HepG2 (cell line): ENCODE data around the gene PMVK. TPM values are rescaled to one million over a fixed set of nuclear protein-coding genes. Genes with fewer than 3 reads are reported as not detected.

Source experiments
- DMAP1 ChIP-seq: IDR thresholded peaks from 2 replicates; pipeline ENCODE4 v1.6.1; 2016
- EED ChIP-seq: sonication (generic); formaldehyde crosslinking; IDR thresholded peaks from 2 replicates; pipeline ENCODE4 v1.5.0; 2020; ENCODE audit warnings: mild to moderate bottlenecking, missing genetic modification reagents
- ELK4 ChIP-seq: sonication (generic); formaldehyde crosslinking; IDR thresholded peaks from 2 replicates; pipeline ENCODE4 v1.9.0; 2021; ENCODE audit warnings: missing genetic modification reagents, borderline replicate concordance
- ERF ChIP-seq: IDR thresholded peaks from 2 replicates; pipeline ENCODE4 v1.6.1; 2018; ENCODE audit warnings: missing biosample characterization, missing genetic modification reagents
- HNF4A ChIP-seq: sonication (generic); formaldehyde crosslinking; IDR thresholded peaks from 2 replicates; pipeline ENCODE4 v1.4.0; 2020; ENCODE audit warnings: missing genetic modification reagents
- IRF9 ChIP-seq: sonication (generic); formaldehyde crosslinking; IDR thresholded peaks from 2 replicates; pipeline ENCODE4 v1.8.0; 2022; ENCODE audit warnings: missing genetic modification reagents, mild to moderate bottlenecking, borderline replicate concordance
- JARID2 ChIP-seq: sonication (generic); formaldehyde crosslinking; IDR thresholded peaks from 2 replicates; pipeline ENCODE4 v1.8.1; 2023; ENCODE audit warnings: missing genetic modification reagents, inconsistent platforms; ENCODE audit not compliant: insufficient replicate concordance
- MAZ ChIP-seq, 2 experiments: sonication (generic) in 1 of 2; formaldehyde crosslinking in 1 of 2; IDR thresholded peaks; 2 replicates each; pipeline versions ENCODE4 v1.5.0 to v1.6.1; 2012 to 2020; ENCODE audit warnings: low read depth in 2 of 2, mild to moderate bottlenecking in 2 of 2, borderline replicate concordance in 1 of 2, improper control_type of control experiment in 1 of 2, low read length in 1 of 2, missing genetic modification reagents in 1 of 2, moderate library complexity in 1 of 2
- NCOR1 ChIP-seq: fragments of 200-600 bp; sonication (generic); IDR thresholded peaks from 2 replicates; pipeline ENCODE4 v1.7.0; 2017; ENCODE audit warnings: antibody characterized with exemption, low read length, borderline replicate concordance
- SAFB2 ChIP-seq: sonication (generic); formaldehyde crosslinking; IDR thresholded peaks from 2 replicates; pipeline ENCODE4 v1.5.1; 2020; ENCODE audit warnings: missing genetic modification reagents, low read depth, mild to moderate bottlenecking, borderline replicate concordance
- SMAD1 ChIP-seq: sonication (generic); formaldehyde crosslinking; IDR thresholded peaks from 2 replicates; pipeline ENCODE4 v1.4.0; 2020; ENCODE audit warnings: missing genetic modification reagents, low read depth, mild to moderate bottlenecking, borderline replicate concordance
- THAP7 ChIP-seq: sonication (generic); formaldehyde crosslinking; IDR thresholded peaks from 2 replicates; pipeline ENCODE4 v1.8.1; 2023; ENCODE audit warnings: mild to moderate bottlenecking, missing genetic modification reagents
- THAP9 ChIP-seq: sonication (generic); formaldehyde crosslinking; IDR thresholded peaks from 2 replicates; pipeline ENCODE4; 2020; ENCODE audit warnings: missing genetic modification reagents, mild to moderate bottlenecking, borderline replicate concordance
- ZBTB25 ChIP-seq: IDR thresholded peaks from 2 replicates; pipeline ENCODE4 v1.6.1; 2018; ENCODE audit warnings: missing genetic modification reagents
- ZBTB8A ChIP-seq: sonication (generic); formaldehyde crosslinking; IDR thresholded peaks from 2 replicates; pipeline ENCODE4 v1.4.0; 2020; ENCODE audit warnings: mild to moderate bottlenecking, low read depth, missing genetic modification reagents, borderline replicate concordance
- ZNF44 ChIP-seq: sonication (generic); formaldehyde crosslinking; IDR thresholded peaks from 2 replicates; pipeline ENCODE4 v1.5.1; 2020; ENCODE audit warnings: mild to moderate bottlenecking, missing genetic modification reagents
- ZNF569 ChIP-seq: sonication (generic); formaldehyde crosslinking; IDR thresholded peaks from 2 replicates; pipeline ENCODE4 v1.5.0; 2020; ENCODE audit warnings: mild to moderate bottlenecking, missing genetic modification reagents, moderate library complexity, borderline replicate concordance
- ZNF761 ChIP-seq: sonication (generic); formaldehyde crosslinking; conservative IDR thresholded peaks from 2 replicates; pipeline ENCODE4 v1.4.0; 2020; ENCODE audit warnings: mild to moderate bottlenecking, missing genetic modification reagents
- ZNF782 ChIP-seq: sonication (generic); formaldehyde crosslinking; IDR thresholded peaks from 2 replicates; pipeline ENCODE4 v1.4.0; 2020; ENCODE audit warnings: missing genetic modification reagents, mild to moderate bottlenecking, borderline replicate concordance
- polyA plus RNA-seq, 8 experiments: library from polyadenylated mRNA; depleted of rRNA in 3 of 8; stranded (reverse) in 7 of 8; unstranded in 1 of 8; fragments of >200 nt; fragmentation: Illumina TruSeq in 4 of 8; extraction: Trizol in 4 of 8; gene quantifications; 2 replicates each; pipeline versions ENCODE4 v1.2.1 to v1.2.3, GENCODE V29; 2011 to 2016; ENCODE audit warnings: low read depth in 4 of 8, missing spikeins in 1 of 8, mixed read lengths in 1 of 8; ENCODE audit not compliant: insufficient read depth in 1 of 8
- total RNA-seq, 5 experiments: library from RNA; depleted of rRNA; stranded (reverse); fragments of >200 nt; fragmentation: Illumina TruSeq; extraction: Trizol; gene quantifications; 2 replicates each; pipeline ENCODE4 v1.2.3, GENCODE V29; 2016; ENCODE audit warnings: low read depth in 1 of 5

PMVK gene
- total and polyA plus RNA-seq, 2 of the 13 experiments (the other 11 are each of a cell fraction or from before 2014, with no cell fraction given) = 3.9 to 12.6 TPM

- TF ChIP-seq SAFB2 (CRISPR knock-in tag) (peak; percentile 91; the same call in 1 of the 2 replicates), ZNF782 (CRISPR knock-in tag) (peak; percentile 81; the same call in 1 of the 2 replicates), ZNF44 (CRISPR knock-in tag) (peak; percentile 62; the same call in 1 of the 2 replicates), HNF4A (CRISPR knock-in tag) (0 out of 2 replicates have a peak, but pooled peaks have one; percentile 15), MAZ (IDR thresholded peaks at IDR 0.05; ENCODE audit: borderline replicate concordance, low read depth, low read length) (peak; percentile 74; the same call in 1 of the 2 replicates), MAZ (CRISPR knock-in tag; IDR thresholded peaks at IDR 0.05; ENCODE audit: low read depth) (peak; percentile 90), JARID2 (no peak), SMAD1 (CRISPR knock-in tag) (peak; percentile 83; the same call in 1 of the 2 replicates), DMAP1 (peak; percentile 50; the same call in 1 of the 2 replicates), ZBTB8A (peak; percentile 40; the same call in 1 of the 2 replicates), ELK4 (peak; percentile 85; the same call in 1 of the 2 replicates), ZNF569 (CRISPR knock-in tag) (no peak), IRF9 (peak; percentile 70; the same call in 1 of the 2 replicates), THAP7 (CRISPR knock-in tag) (peak; percentile 64; the same call in 1 of the 2 replicates), ZNF761 (CRISPR knock-in tag) (peak; percentile 68; the same call in 1 of the 2 replicates), NCOR1 (peak; percentile 29; the same call in 1 of the 2 replicates), EED (CRISPR knock-in tag) (peak; percentile 85), ZBTB25 (CRISPR knock-in tag) (peak; percentile 80), ERF (CRISPR knock-in tag) (peak; percentile 68), THAP9 (CRISPR knock-in tag) (peak; percentile 75)
These were observed 25.0 kb upstream of the PMVK start, which contains the start of gene PYGO2 (continued) for GRCh38 chr1:154961207-154962155.
